ENCODE measurements around the gene VPS54. TPM values are rescaled to one million over a fixed set of nuclear protein-coding genes. Genes with fewer than 3 reads are reported as not detected.

Gene VPS54
- total RNA-seq, 1 experiment from 2014 or later = 20.7 TPM

GRCh38 chr2:64015391-64015790 is 3.8 kb downstream of the VPS54 start:
- no peak for TF ChIP-seq EZH2 (IDR thresholded peaks at IDR 0.05; ENCODE audit: low read depth)
- TF ChIP-seq CTCF (conservative IDR thresholded peaks at IDR 0.05) = no peak
- Histone ChIP-seq H3K27ac (no peak overlapping the region), H3K9me2 (ENCODE audit: insufficient read depth) (no peaks in the 10 kb centered on the region), H3K9me3 (ENCODE audit: insufficient read depth, low read depth) (no peaks in the 10 kb centered on the region), H3K4me3 (no peak overlapping the region), H3F3A (ENCODE audit: insufficient read depth, low read depth) (peaks cover 5% of the 10 kb centered on the region; the same call in 1 of the 2 replicates), H4K20me1 (ENCODE audit: insufficient read depth) (no peaks in the 10 kb centered on the region), H3K27me3 (ENCODE audit: insufficient read depth, low read depth) (no peaks in the 10 kb centered on the region), H2AFZ (no peak overlapping the region), H3K36me3 (ENCODE audit: low read depth) (no peaks in the 10 kb centered on the region), H3K4me1 (replicated peaks; ENCODE audit: insufficient read depth) (peaks cover 22% of the 10 kb centered on the region), H3K4me2 (no peak overlapping the region), H3K79me2 (ENCODE audit: low read depth) (peaks cover 68% of the 10 kb centered on the region)
- intact Hi-C loops (cut with micrococcal nuclease; ENCODE audit: unreplicated experiment) = loop anchor here (10.0 kb wide), 2 partner anchors 321 to 431 kb away; partner anchors contain the start of genes MDH1 and WDPCP
- BruUV-seq (replicated peaks) = no TSS peak
- ChIA-PET POLR2A (ENCODE audit: unreplicated experiment) (interaction anchor here (0.6 kb wide), 2 partner anchors 28 to 86 kb away, joined by 3 to 4 read pairs; no protein-coding TSS in a partner anchor), CTCF (no interaction called here)
- DNase-seq = no peak

GRCh38 chr2:64014628-64015027 is 4.6 kb downstream of the VPS54 start:
- intact Hi-C loops (cut with micrococcal nuclease; ENCODE audit: unreplicated experiment) = loop anchor here (10.0 kb wide), 2 partner anchors 320 to 430 kb away; partner anchors contain the start of genes MDH1 and WDPCP
- TF ChIP-seq EZH2 (IDR thresholded peaks at IDR 0.05; ENCODE audit: low read depth) (no peak), CTCF (conservative IDR thresholded peaks at IDR 0.05) (no peak)

GRCh38 chr2:64013053-64013452 is 6.2 kb downstream of the VPS54 start:
- H4K20me1 ChIP-seq (ENCODE audit: insufficient read depth) = no peaks in the 10 kb centered on the region
- TF ChIP-seq CTCF (conservative IDR thresholded peaks at IDR 0.05) (no peak), EZH2 (IDR thresholded peaks at IDR 0.05; ENCODE audit: low read depth) (no peak)
- H3K9me3 ChIP-seq (ENCODE audit: insufficient read depth, low read depth) = no peaks in the 10 kb centered on the region
- no peaks in the 10 kb centered on the region for H3K36me3 ChIP-seq (ENCODE audit: low read depth)
- no peaks in the 10 kb centered on the region for H3K9me2 ChIP-seq (ENCODE audit: insufficient read depth)
- H3F3A ChIP-seq (ENCODE audit: insufficient read depth, low read depth) = no peaks in the 10 kb centered on the region
- ChIA-PET CTCF (no interaction called here), POLR2A (ENCODE audit: unreplicated experiment) (no interaction called here)
- H2AFZ ChIP-seq = no peak overlapping the region
- H3K27me3 ChIP-seq (ENCODE audit: insufficient read depth, low read depth) = no peaks in the 10 kb centered on the region
- intact Hi-C loops (cut with micrococcal nuclease; ENCODE audit: unreplicated experiment) = loop anchor here (10.0 kb wide), 2 partner anchors 318 to 428 kb away; partner anchors contain the start of genes MDH1 and WDPCP
- no peak for DNase-seq
- H3K27ac ChIP-seq = no peak overlapping the region
- H3K4me1 ChIP-seq (replicated peaks; ENCODE audit: insufficient read depth) = peaks cover 13% of the 10 kb centered on the region
- no peak overlapping the region for H3K4me3 ChIP-seq
- H3K4me2 ChIP-seq = no peak overlapping the region
- peaks cover 65% of the 10 kb centered on the region for H3K79me2 ChIP-seq (ENCODE audit: low read depth)
- no TSS peak for BruUV-seq (replicated peaks)

More at GRCh38 chr2:64014628-64015027, 4.6 kb downstream of the VPS54 start:
- H3K4me2 ChIP-seq = no peak overlapping the region
- H4K20me1 ChIP-seq (ENCODE audit: insufficient read depth) = no peaks in the 10 kb centered on the region
- H3K4me1 ChIP-seq (replicated peaks; ENCODE audit: insufficient read depth) = peaks cover 14% of the 10 kb centered on the region
- no peak overlapping the region for H3K4me3 ChIP-seq
- H3F3A ChIP-seq (ENCODE audit: insufficient read depth, low read depth) = no peaks in the 10 kb centered on the region
- H3K9me3 ChIP-seq (ENCODE audit: insufficient read depth, low read depth) = no peaks in the 10 kb centered on the region
- peaks cover 71% of the 10 kb centered on the region for H3K79me2 ChIP-seq (ENCODE audit: low read depth)
- CTCF ChIA-PET = no interaction called here
- no peak overlapping the region for H2AFZ ChIP-seq
- H3K27me3 ChIP-seq (ENCODE audit: insufficient read depth, low read depth) = no peaks in the 10 kb centered on the region
- H3K27ac ChIP-seq = no peak overlapping the region
- no peaks in the 10 kb centered on the region for H3K9me2 ChIP-seq (ENCODE audit: insufficient read depth)
- H3K36me3 ChIP-seq (ENCODE audit: low read depth) = no peaks in the 10 kb centered on the region
- POLR2A ChIA-PET (ENCODE audit: unreplicated experiment) = no interaction called here
- no peak for DNase-seq
- no TSS peak for BruUV-seq (replicated peaks)

All from PC-9 (cell line).